Esophagus squamous epithelium (tissue), 4 donors: ENCODE measurements around the gene ANKRD13D.

Experiments
- CTCF ChIP-seq, 6 experiments: fragments of 450-650 bp in 4 of 6; fragments of 200-600 bp in 2 of 6; sonication (generic) in 2 of 6; IDR thresholded peaks; one replicate each; pipeline ENCODE4 v1.5.1; 2016 to 2019; ENCODE audit warnings: antibody characterized with exemption in 6 of 6, mild to moderate bottlenecking in 4 of 6, moderate library complexity in 4 of 6
- POLR2A ChIP-seq, 4 donors: fragments of 450-650 bp; IDR thresholded peaks; one replicate each; pipeline ENCODE4 v1.6.1; 2017; ENCODE audit warnings: antibody characterized with exemption in 4 of 4, mild to moderate bottlenecking in 4 of 4, moderate library complexity in 3 of 4

DNA sequence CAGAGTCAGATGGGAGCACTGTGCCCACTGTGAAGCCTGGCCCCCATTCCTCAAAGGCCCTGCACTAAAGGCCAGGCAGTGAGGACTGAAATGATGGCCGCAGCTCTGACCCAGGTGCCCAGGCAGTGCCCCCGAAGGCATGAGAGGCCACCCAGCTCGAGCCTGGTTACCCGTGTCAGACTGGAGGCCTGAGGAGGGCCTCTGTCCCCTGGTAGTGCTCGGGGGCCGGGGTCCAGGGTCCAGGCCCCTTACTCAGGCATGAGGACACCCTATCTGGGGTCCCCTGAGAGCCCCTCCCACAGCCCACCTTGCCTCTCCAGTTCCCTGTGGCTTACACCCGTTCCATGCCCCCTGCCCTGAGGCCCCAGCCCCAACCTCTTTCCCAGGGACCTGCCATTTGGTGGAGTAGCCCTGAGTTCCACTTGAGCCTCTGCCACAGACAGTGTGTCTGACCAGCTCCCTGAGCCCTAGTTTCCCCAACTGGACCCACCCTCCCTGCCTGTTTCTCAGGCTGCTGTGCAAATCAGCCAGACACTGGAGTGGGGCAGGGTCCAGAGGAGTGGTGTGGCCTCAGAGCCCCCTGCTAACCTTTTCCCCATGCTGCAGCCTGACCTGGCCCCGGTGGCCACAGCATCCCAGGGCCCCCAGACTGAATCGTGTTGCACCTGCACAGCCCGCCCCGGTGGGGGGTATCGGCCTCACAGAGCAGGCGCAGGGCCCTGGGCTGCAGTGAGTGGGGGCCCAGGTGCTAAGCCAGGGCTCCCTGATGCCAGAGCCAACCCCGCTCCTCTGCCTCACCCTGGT, 10.8 kb upstream of the ANKRD13D start:
- no peak for TF ChIP-seq CTCF (IDR thresholded peaks at IDR 0.05)
- no peak for TF ChIP-seq POLR2A (IDR thresholded peaks at IDR 0.05)
